ENCODE data around the gene CALML6.

Gene CALML6

GRCh38 chr1:1942753-1943656 is 27.9 kb downstream of the CALML6 start:
- no peak for DNase-seq (ENCODE audit: low read depth in 2 of 2, low spot score in 1 of 2)

- DNase-seq (ENCODE audit: low read depth in 2 of 2, low spot score in 1 of 2) = peak in 1 of 2 donors; percentile 29
Observed at GRCh38 chr1:1943834-1944570, 28.9 kb downstream of the CALML6 start.

GRCh38 chr1:1945782-1946393 is 30.8 kb downstream of the CALML6 start:
- no peak for DNase-seq (ENCODE audit: low read depth in 2 of 2, low spot score in 1 of 2)

GRCh38 chr1:1946540-1946939 is 31.5 kb downstream of the CALML6 start:
- DNase-seq (ENCODE audit: low read depth in 2 of 2, low spot score in 1 of 2) = no peak

- DNase-seq (ENCODE audit: low read depth in 2 of 2, low spot score in 1 of 2) = no peak
Observed at GRCh38 chr1:1947493-1947892, 32.4 kb downstream of the CALML6 start.

- DNase-seq (ENCODE audit: low read depth in 2 of 2, low spot score in 1 of 2) = no peak
Observed at GRCh38 chr1:1948783-1949182, 33.7 kb downstream of the CALML6 start.

GRCh38 chr1:1950940-1951339 is 35.9 kb downstream of the CALML6 start:
- DNase-seq (ENCODE audit: low read depth in 2 of 2, low spot score in 1 of 2) = no peak

- no peak for DNase-seq (ENCODE audit: low read depth in 2 of 2, low spot score in 1 of 2)
Observed at GRCh38 chr1:1954015-1954414, 39.0 kb downstream of the CALML6 start.

GRCh38 chr1:1954831-1955441 is 39.9 kb downstream of the CALML6 start:
- no peak for DNase-seq (ENCODE audit: low read depth in 2 of 2, low spot score in 1 of 2)

- DNase-seq (ENCODE audit: low read depth in 2 of 2, low spot score in 1 of 2) = no peak
Observed at GRCh38 chr1:1955621-1956094, 40.6 kb downstream of the CALML6 start.

GRCh38 chr1:1956101-1956500 is 41.0 kb downstream of the CALML6 start:
- DNase-seq (ENCODE audit: low read depth in 2 of 2, low spot score in 1 of 2) = no peak

GRCh38 chr1:1956586-1957532 is 41.8 kb downstream of the CALML6 start:
- DNase-seq (ENCODE audit: low read depth in 2 of 2, low spot score in 1 of 2) = no peak

GRCh38 chr1:1957533-1957961 is 42.5 kb downstream of the CALML6 start:
- no peak for DNase-seq (ENCODE audit: low read depth in 2 of 2, low spot score in 1 of 2)

GRCh38 chr1:1958071-1958541 is 43.0 kb downstream of the CALML6 start:
- DNase-seq (ENCODE audit: low read depth in 2 of 2, low spot score in 1 of 2) = no peak

- no peak for DNase-seq (ENCODE audit: low read depth in 2 of 2, low spot score in 1 of 2)
Observed at GRCh38 chr1:1959459-1959839, 44.4 kb downstream of the CALML6 start.

- DNase-seq (ENCODE audit: low read depth in 2 of 2, low spot score in 1 of 2) = peak; percentile 10 to 29
Observed at GRCh38 chr1:1959840-1960479, 44.9 kb downstream of the CALML6 start.

- no peak for DNase-seq (ENCODE audit: low read depth in 2 of 2, low spot score in 1 of 2)
Observed at GRCh38 chr1:1960480-1961196, 45.6 kb downstream of the CALML6 start.

GRCh38 chr1:1962752-1963151 is 47.7 kb downstream of the CALML6 start:
- DNase-seq (ENCODE audit: low read depth in 2 of 2, low spot score in 1 of 2) = no peak

GRCh38 chr1:1963570-1963969 is 48.5 kb downstream of the CALML6 start:
- DNase-seq (ENCODE audit: low read depth in 2 of 2, low spot score in 1 of 2) = no peak
